GM18502 (cell line): Measurements from ENCODE around the gene SPATA18.
"Not testable (repeated sequence)": the region's sequence is repeated elsewhere in the genome, so short reads cannot be mapped to it uniquely, and the experiment has no call there.

Experiments
- ATAC-seq: cut with Tn5 transposase; IDR thresholded peaks from one replicate; pipeline ENCODE4 v1.9.1; 2021; ENCODE audit warnings: mild to moderate bottlenecking; ENCODE audit not compliant: unreplicated experiment, poor library complexity

Gene SPATA18

GRCh38 chr4:52105276-52105675 lies 54.2 kb downstream of the SPATA18 start:
- no peak for ATAC-seq

- ATAC-seq = no peak
Observed at GRCh38 chr4:52106191-52106590, 55.1 kb downstream of the SPATA18 start.

- no peak for ATAC-seq
Observed at GRCh38 chr4:52106660-52107059, 55.6 kb downstream of the SPATA18 start.

- no peak for ATAC-seq
Observed at GRCh38 chr4:52107336-52107735, 56.2 kb downstream of the SPATA18 start.

DNA sequence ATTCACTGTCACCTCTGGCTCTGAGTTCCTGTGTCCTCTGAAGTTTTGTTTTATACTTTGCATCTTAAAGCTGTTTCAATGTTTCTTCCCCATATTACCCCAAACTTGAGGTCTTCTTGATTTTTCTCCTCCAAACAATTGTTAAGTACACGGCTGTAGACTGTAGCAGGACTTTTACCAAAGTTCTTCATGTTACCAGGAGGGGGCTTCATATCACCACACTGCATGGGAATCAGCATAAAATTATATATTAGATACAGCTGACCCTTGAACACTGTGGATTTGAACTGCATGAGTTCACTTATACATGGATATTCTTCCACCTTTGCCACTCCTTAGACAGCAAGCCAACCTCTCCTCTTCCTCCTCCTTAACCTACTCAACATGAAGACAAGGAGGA lies 56.6 kb downstream of the SPATA18 start:
- no peak for ATAC-seq

GRCh38 chr4:52110171-52110570 lies 59.1 kb downstream of the SPATA18 start:
- no peak for ATAC-seq

- no peak for ATAC-seq
Observed at GRCh38 chr4:52111995-52112394, 60.9 kb downstream of the SPATA18 start.

- no peak for ATAC-seq
Observed at GRCh38 chr4:52112411-52112810, 61.3 kb downstream of the SPATA18 start.

DNA sequence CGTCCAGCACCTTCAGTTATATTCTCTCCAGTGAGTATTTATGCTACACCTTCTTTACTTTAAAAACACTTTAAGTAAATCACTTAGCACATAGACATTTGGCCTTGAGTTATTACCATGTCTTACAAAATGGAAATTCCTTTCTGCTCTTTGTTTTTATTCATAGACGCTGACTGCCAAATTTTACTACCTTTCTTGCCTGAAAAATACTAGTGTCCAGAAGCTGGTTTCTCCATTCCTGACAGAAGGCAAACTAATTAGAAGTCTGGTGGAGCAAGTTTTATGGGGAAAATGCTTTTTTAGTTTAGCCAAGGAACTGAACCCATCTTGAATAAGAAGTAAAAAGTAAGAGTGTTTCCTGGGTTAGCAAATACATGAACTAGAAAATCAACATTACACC lies 65.5 kb downstream of the SPATA18 start:
- ATAC-seq = no peak

- no peak for ATAC-seq
Observed at GRCh38 chr4:52126226-52126625, 75.1 kb downstream of the SPATA18 start.

- no peak for ATAC-seq
Observed at GRCh38 chr4:52126966-52127365, 75.9 kb downstream of the SPATA18 start.

GRCh38 chr4:52135171-52135570 lies 84.1 kb downstream of the SPATA18 start:
- no peak for ATAC-seq

DNA sequence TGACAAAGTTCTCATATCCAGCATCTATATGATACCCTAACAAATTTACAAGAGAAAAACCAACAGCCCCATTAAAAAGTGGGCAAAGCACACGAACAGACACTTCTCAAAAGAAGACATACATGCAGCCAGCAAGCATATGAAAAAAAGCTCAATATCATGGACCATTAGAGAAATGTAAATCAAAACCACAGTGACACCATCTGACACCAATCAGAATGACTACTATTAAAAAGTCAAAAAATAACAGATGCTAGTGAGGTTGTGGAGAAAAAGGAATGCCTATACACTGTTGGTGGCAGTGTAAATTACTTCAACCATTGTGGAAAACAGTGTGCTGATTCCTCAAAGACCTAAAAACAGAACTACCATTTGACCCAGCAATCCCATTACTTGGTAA lies 86.0 kb downstream of the SPATA18 start:
- not testable (repeated sequence) for ATAC-seq

DNA sequence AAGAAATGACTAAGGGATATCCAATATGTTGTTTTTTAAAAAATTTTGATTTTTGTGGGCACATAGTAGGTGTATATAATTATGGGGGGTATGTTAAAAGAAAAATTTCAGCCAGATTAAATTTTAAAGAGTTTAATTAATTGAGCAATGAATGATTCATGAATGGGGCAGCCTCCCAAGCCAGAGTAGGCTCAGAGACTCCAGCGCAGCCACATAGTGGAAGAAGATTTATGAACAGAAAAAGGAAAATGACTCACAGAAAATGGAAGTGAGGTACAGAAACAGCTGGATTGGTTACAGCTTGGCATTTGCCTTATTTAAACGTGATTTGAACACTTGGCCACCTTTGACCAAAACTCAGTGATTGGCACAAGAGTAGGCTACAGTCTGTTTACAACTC lies 91.7 kb downstream of the SPATA18 start:
- ATAC-seq = no peak

GRCh38 chr4:52143815-52144214 lies 92.7 kb downstream of the SPATA18 start:
- no peak for ATAC-seq

DNA sequence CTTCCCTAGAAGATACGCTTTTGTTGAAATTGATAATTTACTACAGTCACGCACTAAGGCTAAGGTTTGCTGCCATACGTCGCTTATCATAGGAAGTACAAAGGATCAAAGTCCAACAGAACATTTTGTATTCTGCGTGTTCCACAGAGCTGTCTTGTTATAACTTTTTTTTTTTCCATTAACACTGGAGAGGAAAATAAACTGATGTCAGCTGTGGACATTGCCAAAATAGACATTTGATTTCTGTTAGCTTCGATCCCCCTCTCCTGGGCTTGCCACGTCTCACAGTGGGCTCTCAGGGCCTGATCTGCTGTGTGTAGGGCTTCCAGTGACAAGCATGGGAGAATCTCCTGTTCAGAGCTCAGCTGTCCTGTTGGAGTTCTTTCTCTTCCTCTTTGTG lies 93.3 kb downstream of the SPATA18 start:
- no peak for ATAC-seq
